Fibroblast of pulmonary artery (primary cell): ENCODE results near the gene ERBB4.

Source experiments
- DNase-seq: peaks from one replicate; pipeline ENCODE4 v3.0.0-alpha.2; 2010; ENCODE audit warnings: low read depth
- H3K4me3 ChIP-seq: replicated peaks from 2 replicates; pipeline ENCODE4 v1.5.1; 2011; ENCODE audit warnings: low read depth, mild to moderate bottlenecking, control low read depth, low read length, moderate library complexity
- CTCF ChIP-seq: IDR thresholded peaks from 2 replicates; pipeline ENCODE4 v1.5.1; 2011; ENCODE audit warnings: mild to moderate bottlenecking, control low read depth, low read length, inconsistent platforms; ENCODE audit errors: missing control alignments

The ERBB4 gene

GRCh38 chr2:211674715-211675114, 863.9 kb downstream of the ERBB4 start:
- no peak overlapping the region for H3K4me3 ChIP-seq
- DNase-seq = no peak
- no peak for TF ChIP-seq CTCF

GRCh38 chr2:211673133-211673905, 865.3 kb downstream of the ERBB4 start:
- H3K4me3 ChIP-seq = no peak overlapping the region
- TF ChIP-seq CTCF = no peak
- no peak for DNase-seq

GRCh38 chr2:211671977-211672376, 866.6 kb downstream of the ERBB4 start:
- no peak for DNase-seq
- no peak for TF ChIP-seq CTCF

GRCh38 chr2:211665299-211665698, 873.3 kb downstream of the ERBB4 start:
- no peak overlapping the region for H3K4me3 ChIP-seq
- TF ChIP-seq CTCF = no peak
- no peak for DNase-seq

More at GRCh38 chr2:211671977-211672376, 866.6 kb downstream of the ERBB4 start:
- H3K4me3 ChIP-seq = no peak overlapping the region

GRCh38 chr2:211664321-211664720, 874.3 kb downstream of the ERBB4 start:
- no peak for DNase-seq
- no peak for TF ChIP-seq CTCF

GRCh38 chr2:211654211-211654780, 884.3 kb downstream of the ERBB4 start:
- no peak for TF ChIP-seq CTCF
- H3K4me3 ChIP-seq = no peak overlapping the region
- DNase-seq = no peak

More at GRCh38 chr2:211664321-211664720, 874.3 kb downstream of the ERBB4 start:
- H3K4me3 ChIP-seq = no peak overlapping the region
